ENCODE results near the gene DLG4. TPM values are rescaled to one million over a fixed set of nuclear protein-coding genes. Genes with fewer than 3 reads are reported as not detected.

Gene DLG4
- 10 to 100 TPM in 2 of 4 donors, 1 to 10 TPM in 2; 2.6 to 15.7 (median 9.4) TPM for total RNA-seq

DNA sequence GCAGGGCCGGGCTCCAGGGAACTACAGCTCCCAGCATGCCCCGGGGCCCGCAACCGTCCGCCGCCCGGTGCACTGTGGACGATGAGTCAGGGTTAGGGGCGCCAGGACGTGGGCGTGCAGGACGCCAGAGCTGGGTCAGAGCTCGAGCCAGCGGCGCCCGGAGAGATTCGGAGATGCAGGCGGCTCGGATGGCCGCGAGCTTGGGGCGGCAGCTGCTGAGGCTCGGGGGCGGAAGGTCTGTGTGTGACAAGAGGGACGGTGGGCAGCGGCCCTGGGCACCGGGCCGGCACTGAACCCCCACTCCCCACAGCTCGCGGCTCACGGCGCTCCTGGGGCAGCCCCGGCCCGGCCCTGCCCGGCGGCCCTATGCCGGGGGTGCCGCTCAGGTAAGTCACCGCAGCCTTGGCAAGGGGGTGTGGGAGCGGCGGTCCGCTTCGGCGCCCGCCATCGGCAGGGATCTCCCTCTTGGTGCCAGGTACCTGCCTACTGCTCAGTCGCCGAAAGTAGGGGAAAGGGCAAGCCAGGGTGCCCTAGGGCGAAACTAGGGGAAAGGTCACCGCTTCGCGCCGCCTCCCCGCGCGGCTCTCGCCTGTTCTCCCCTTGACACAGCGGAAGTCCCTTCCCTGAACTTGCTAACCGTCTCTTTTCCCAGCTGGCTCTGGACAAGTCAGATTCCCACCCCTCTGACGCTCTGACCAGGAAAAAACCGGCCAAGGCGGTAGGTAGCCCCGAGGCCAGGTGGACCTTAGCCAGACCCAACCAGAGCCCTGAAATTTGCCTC is at the start of gene DLG4, which contains the start of gene ACADVL:
Gene DLG4, minus strand, starts transcription at position 25 of the 781 bp plus-strand sequence.
Gene ACADVL, plus strand, starts transcription at position 127 of the 781 bp plus-strand sequence. Its CDS starts 47 bp downstream, at position 174.
- H3K27me3 ChIP-seq = no peaks in the 10 kb centered on the region
- no peaks in the 10 kb centered on the region for H3K9me3 ChIP-seq
- peaks cover 0 to 36% (median 0%) of the 10 kb centered on the region in 3 donors for H3K36me3 ChIP-seq
- peak within 1 kb of the TSS; percentile 67 to 92 (median 78) for H3K4me3 ChIP-seq
- peak; percentile 77 to 91 for TF ChIP-seq POLR2A (IDR thresholded peaks at IDR 0.05)
- TF ChIP-seq, protein P1, sequence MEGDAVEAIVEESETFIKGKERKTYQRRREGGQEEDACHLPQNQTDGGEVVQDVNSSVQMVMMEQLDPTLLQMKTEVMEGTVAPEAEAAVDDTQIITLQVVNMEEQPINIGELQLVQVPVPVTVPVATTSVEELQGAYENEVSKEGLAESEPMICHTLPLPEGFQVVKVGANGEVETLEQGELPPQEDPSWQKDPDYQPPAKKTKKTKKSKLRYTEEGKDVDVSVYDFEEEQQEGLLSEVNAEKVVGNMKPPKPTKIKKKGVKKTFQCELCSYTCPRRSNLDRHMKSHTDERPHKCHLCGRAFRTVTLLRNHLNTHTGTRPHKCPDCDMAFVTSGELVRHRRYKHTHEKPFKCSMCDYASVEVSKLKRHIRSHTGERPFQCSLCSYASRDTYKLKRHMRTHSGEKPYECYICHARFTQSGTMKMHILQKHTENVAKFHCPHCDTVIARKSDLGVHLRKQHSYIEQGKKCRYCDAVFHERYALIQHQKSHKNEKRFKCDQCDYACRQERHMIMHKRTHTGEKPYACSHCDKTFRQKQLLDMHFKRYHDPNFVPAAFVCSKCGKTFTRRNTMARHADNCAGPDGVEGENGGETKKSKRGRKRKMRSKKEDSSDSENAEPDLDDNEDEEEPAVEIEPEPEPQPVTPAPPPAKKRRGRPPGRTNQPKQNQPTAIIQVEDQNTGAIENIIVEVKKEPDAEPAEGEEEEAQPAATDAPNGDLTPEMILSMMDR (IDR thresholded peaks at IDR 0.05) = peak in 1 of 6 experiments; percentile 2
- H3K27ac ChIP-seq = peak within 1 kb of the TSS; percentile 91 to 100 (median 94)
- peaks cover 5 to 54% (median 13%) of the 10 kb centered on the region in 4 donors for H3K4me1 ChIP-seq
- peak; percentile 87 to 95 (median 91) for DNase-seq

DNA sequence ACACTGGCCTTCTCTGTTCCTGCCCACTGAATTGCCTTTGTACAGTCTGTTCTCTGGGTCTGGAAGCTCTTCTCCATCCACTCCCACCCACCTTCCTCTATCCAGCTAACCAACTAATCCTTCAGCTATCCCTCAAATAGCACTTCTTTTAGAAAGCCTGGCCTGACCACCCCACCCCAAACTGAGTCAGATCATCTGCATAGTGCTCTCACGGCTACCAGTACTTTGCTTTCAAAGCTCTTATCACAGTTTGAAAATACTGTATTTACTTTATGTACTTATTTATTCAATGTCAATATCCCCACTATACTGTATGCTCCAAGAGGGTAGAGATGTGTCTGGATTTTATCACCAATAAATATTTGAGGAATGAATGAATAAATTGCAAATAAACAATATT is 47.1 kb upstream of the DLG4 start:
- DNase-seq = no peak
- H3K27ac ChIP-seq = peak overlapping the region in 1 of 4 donors; percentile 49

GRCh38 chr17:7263801-7264078 is 44.1 kb upstream of the DLG4 start:
- TF ChIP-seq, protein P1 (IDR thresholded peaks at IDR 0.05) = no peak
- TF ChIP-seq POLR2A (IDR thresholded peaks at IDR 0.05) = no peak

More for the DNA sequence above, 47.1 kb upstream of the DLG4 start:
- no peaks in the 10 kb centered on the region for H3K36me3 ChIP-seq
- H3K9me3 ChIP-seq = no peaks in the 10 kb centered on the region
- no peak for TF ChIP-seq POLR2A (IDR thresholded peaks at IDR 0.05)
- TF ChIP-seq, protein P1 (IDR thresholded peaks at IDR 0.05) = no peak
- H3K27me3 ChIP-seq = peaks cover 0 to 7% of the 10 kb centered on the region in 2 donors
- H3K4me1 ChIP-seq = peaks cover 0 to 25% (median 8%) of the 10 kb centered on the region in 4 donors
- no peak overlapping the region for H3K4me3 ChIP-seq

GRCh38 chr17:7262935-7263800 is 43.5 kb upstream of the DLG4 start:
- Histone ChIP-seq H3K27me3 (peaks cover 0 to 10% of the 10 kb centered on the region in 2 donors), H3K9me3 (no peaks in the 10 kb centered on the region), H3K4me1 (peaks cover 0 to 27% (median 14%) of the 10 kb centered on the region in 4 donors), H3K27ac (peak overlapping the region; percentile 10 to 99 (median 90)), H3K36me3 (peaks cover 0 to 15% (median 0%) of the 10 kb centered on the region in 3 donors), H3K4me3 (peak overlapping the region; percentile 33 to 93 (median 68))
- TF ChIP-seq, protein P1 (IDR thresholded peaks at IDR 0.05) = no peak
- peak; percentile 76 to 78 for TF ChIP-seq POLR2A (IDR thresholded peaks at IDR 0.05)
- peak; percentile 40 to 93 (median 92) for DNase-seq

More at GRCh38 chr17:7263801-7264078, 44.1 kb upstream of the DLG4 start:
- Histone ChIP-seq H3K4me3 (peak overlapping the region in 3 of 4 donors; percentile 33 to 93 (median 79)), H3K9me3 (no peaks in the 10 kb centered on the region), H3K36me3 (peaks cover 0 to 15% (median 0%) of the 10 kb centered on the region in 3 donors), H3K4me1 (peaks cover 0 to 30% (median 14%) of the 10 kb centered on the region in 4 donors), H3K27ac (peak overlapping the region in 3 of 4 donors; percentile 82 to 99 (median 99)), H3K27me3 (peaks cover 0 to 10% of the 10 kb centered on the region in 2 donors)
- DNase-seq = peak in 2 of 3 donors; percentile 70 to 76

Measured in Peyer's patch (tissue), 4 donors.